Astrocyte (in vitro differentiated cells and primary cell): ENCODE data around the gene AASDHPPT.

Experiments
- EZH2 ChIP-seq: IDR thresholded peaks from 2 replicates; pipeline ENCODE4 v1.6.1; 2012; ENCODE audit warnings: mild to moderate bottlenecking, low read length, inconsistent platforms; ENCODE audit not compliant: insufficient read depth
- TF ChIP-seq, protein P1 (sequence below): IDR thresholded peaks from 2 replicates; pipeline ENCODE4 v1.5.1; 2011; ENCODE audit warnings: low read depth, mild to moderate bottlenecking, inconsistent platforms, low read length, moderate library complexity; ENCODE audit not compliant: insufficient read depth

DNA sequence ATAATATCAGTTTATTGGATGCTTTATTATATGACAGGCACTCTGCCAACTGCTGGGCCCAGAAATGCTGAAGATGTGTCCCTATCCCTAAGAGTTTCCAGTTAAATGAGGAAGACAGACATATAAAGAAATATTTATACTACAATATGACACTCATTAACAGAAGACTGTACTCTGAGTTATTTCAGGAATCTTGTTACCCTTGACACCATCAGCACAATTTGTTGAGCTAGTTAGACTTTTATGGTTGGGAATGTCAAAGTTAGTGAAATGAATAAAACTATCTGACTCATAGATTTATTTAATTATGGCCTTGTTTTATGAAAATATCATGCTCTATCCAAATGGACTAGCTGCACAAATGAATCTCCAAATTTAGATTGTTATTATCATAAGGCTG lies 29.8 kb upstream of the AASDHPPT start:
- TF ChIP-seq, protein P1, sequence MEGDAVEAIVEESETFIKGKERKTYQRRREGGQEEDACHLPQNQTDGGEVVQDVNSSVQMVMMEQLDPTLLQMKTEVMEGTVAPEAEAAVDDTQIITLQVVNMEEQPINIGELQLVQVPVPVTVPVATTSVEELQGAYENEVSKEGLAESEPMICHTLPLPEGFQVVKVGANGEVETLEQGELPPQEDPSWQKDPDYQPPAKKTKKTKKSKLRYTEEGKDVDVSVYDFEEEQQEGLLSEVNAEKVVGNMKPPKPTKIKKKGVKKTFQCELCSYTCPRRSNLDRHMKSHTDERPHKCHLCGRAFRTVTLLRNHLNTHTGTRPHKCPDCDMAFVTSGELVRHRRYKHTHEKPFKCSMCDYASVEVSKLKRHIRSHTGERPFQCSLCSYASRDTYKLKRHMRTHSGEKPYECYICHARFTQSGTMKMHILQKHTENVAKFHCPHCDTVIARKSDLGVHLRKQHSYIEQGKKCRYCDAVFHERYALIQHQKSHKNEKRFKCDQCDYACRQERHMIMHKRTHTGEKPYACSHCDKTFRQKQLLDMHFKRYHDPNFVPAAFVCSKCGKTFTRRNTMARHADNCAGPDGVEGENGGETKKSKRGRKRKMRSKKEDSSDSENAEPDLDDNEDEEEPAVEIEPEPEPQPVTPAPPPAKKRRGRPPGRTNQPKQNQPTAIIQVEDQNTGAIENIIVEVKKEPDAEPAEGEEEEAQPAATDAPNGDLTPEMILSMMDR, result no peak
- no peak for TF ChIP-seq EZH2
